ENCODE results near the gene KCNK2.

GRCh38 chr1:215141460-215141859 is 58.9 kb downstream of the KCNK2 start:
- TF ChIP-seq IRF4 (IDR thresholded peaks at IDR 0.05; ENCODE audit: low read depth, low read length): no peak
- no peak for TF ChIP-seq SREBF2 (IDR thresholded peaks at IDR 0.05; ENCODE audit: low read length)
- TF ChIP-seq RCOR1 (conservative IDR thresholded peaks at IDR 0.05; ENCODE audit: low read depth, low read length): no peak
- no peak for TF ChIP-seq GATAD2B (conservative IDR thresholded peaks at IDR 0.05; ENCODE audit: low read depth)
- no peak for TF ChIP-seq CHD1 (IDR thresholded peaks at IDR 0.05; ENCODE audit: low read depth, low read length)
- no peak for TF ChIP-seq NKRF (conservative IDR thresholded peaks at IDR 0.05)
- no peak for TF ChIP-seq CTCF (IDR thresholded peaks at IDR 0.05 in 2 of 3, conservative IDR thresholded peaks at IDR 0.05 in 1 of 3; ENCODE audit: control insufficient read depth in 2 of 3, extremely low read depth in 1 of 3, insufficient read depth in 1 of 3, low read depth in 3 of 3, low read length in 3 of 3)
- no peak for TF ChIP-seq TARDBP (IDR thresholded peaks at IDR 0.05; ENCODE audit: borderline replicate concordance)
- TF ChIP-seq EZH2 (IDR thresholded peaks at IDR 0.05; ENCODE audit: borderline replicate concordance, control insufficient read depth, low read depth, low read length): no peak
- TF ChIP-seq POLR2AphosphoS5 (IDR thresholded peaks at IDR 0.05; ENCODE audit: low read length): no peak
- no peak for TF ChIP-seq TAF1 (IDR thresholded peaks at IDR 0.05; ENCODE audit: borderline replicate concordance, low read depth, low read length)
- TF ChIP-seq REST (IDR thresholded peaks at IDR 0.05; ENCODE audit: low read depth, low read length): no peak
- no peak for TF ChIP-seq RUNX3 (IDR thresholded peaks at IDR 0.05; ENCODE audit: low read length)

Data from GM12878 (cell line).